HG03469 (cell line): ENCODE measurements around the gene EHMT1.
"Not testable (repeated sequence)": the region's sequence is repeated elsewhere in the genome, so short reads cannot be mapped to it uniquely, and the experiment has no call there.

Experiments
- ATAC-seq: cut with Tn5 transposase; IDR thresholded peaks from one replicate; pipeline ENCODE4 v1.9.1; 2021; ENCODE audit warnings: mild to moderate bottlenecking, moderate library complexity, moderate number of reproducible peaks; ENCODE audit not compliant: unreplicated experiment

EHMT1 gene

GRCh38 chr9:137715866-137716693, 97.3 kb downstream of the EHMT1 start:
- not testable (repeated sequence) for ATAC-seq

- ATAC-seq = no peak
Observed at GRCh38 chr9:137716694-137717287, 98.0 kb downstream of the EHMT1 start.

GRCh38 chr9:137717776-137718327, 99.0 kb downstream of the EHMT1 start:
- ATAC-seq = no peak

- ATAC-seq = no peak
Observed at GRCh38 chr9:137719194-137719593, 100.4 kb downstream of the EHMT1 start.

- ATAC-seq = no peak
Observed at GRCh38 chr9:137720571-137721110, 101.8 kb downstream of the EHMT1 start.

- ATAC-seq = no peak
Observed at GRCh38 chr9:137721479-137721878, 102.7 kb downstream of the EHMT1 start.

GRCh38 chr9:137721899-137722298, 103.1 kb downstream of the EHMT1 start:
- ATAC-seq = no peak

- no peak for ATAC-seq
Observed at GRCh38 chr9:137722481-137722880, 103.7 kb downstream of the EHMT1 start.

- not testable (repeated sequence) for ATAC-seq
Observed at GRCh38 chr9:137723356-137723755, 104.6 kb downstream of the EHMT1 start.

- no peak for ATAC-seq
Observed at GRCh38 chr9:137723783-137724445, 105.1 kb downstream of the EHMT1 start.

- ATAC-seq = no peak
Observed at GRCh38 chr9:137724818-137725240, 106.0 kb downstream of the EHMT1 start.

GRCh38 chr9:137725598-137725997, 106.8 kb downstream of the EHMT1 start:
- no peak for ATAC-seq

- ATAC-seq = not testable (repeated sequence)
Observed at GRCh38 chr9:137726336-137726735, 107.5 kb downstream of the EHMT1 start.

GRCh38 chr9:137726764-137727163, 108.0 kb downstream of the EHMT1 start:
- ATAC-seq = no peak

- no peak for ATAC-seq
Observed at GRCh38 chr9:137727716-137728115, 108.9 kb downstream of the EHMT1 start.

GRCh38 chr9:137728444-137729311, 109.9 kb downstream of the EHMT1 start:
- no peak for ATAC-seq

GRCh38 chr9:137731216-137731946, 112.6 kb downstream of the EHMT1 start:
- no peak for ATAC-seq

GRCh38 chr9:137731947-137732813, 113.4 kb downstream of the EHMT1 start:
- no peak for ATAC-seq

- ATAC-seq = no peak
Observed at GRCh38 chr9:137733429-137733828, 114.6 kb downstream of the EHMT1 start.
